H9 (cell line): ENCODE data around the gene CRMP1. TPM values are rescaled to one million over a fixed set of nuclear protein-coding genes. Genes with fewer than 3 reads are reported as not detected.

Source experiments
- DNase-seq: peaks from one replicate; pipeline ENCODE4 v3.0.0-alpha.2; 2017
- H2AFZ ChIP-seq: one replicate; pipeline ENCODE4 v1.6.1; 2013; ENCODE audit warnings: mild to moderate bottlenecking, low read length, control low read depth, moderate library complexity
- H2AK5ac ChIP-seq: 2 replicates; pipeline ENCODE4 v1.6.1; 2013; ENCODE audit warnings: low read length, control low read depth, mixed read lengths; ENCODE audit not compliant: insufficient read length
- H2BK120ac ChIP-seq: one replicate; pipeline ENCODE4 v1.6.1; 2013; ENCODE audit warnings: low read depth, mild to moderate bottlenecking, low read length, control low read depth, inconsistent platforms; ENCODE audit not compliant: poor library complexity, severe bottlenecking
- H2BK12ac ChIP-seq: 2 replicates; pipeline ENCODE4 v1.6.1; 2013; ENCODE audit warnings: low read length, control low read depth, mixed read lengths, low read depth; ENCODE audit not compliant: insufficient read length
- H2BK15ac ChIP-seq: 2 replicates; pipeline ENCODE4 v1.6.1; 2013; ENCODE audit warnings: low read depth, low read length, control low read depth
- H2BK20ac ChIP-seq: one replicate; pipeline ENCODE4 v1.6.1; 2013; ENCODE audit warnings: low read depth, mild to moderate bottlenecking, low read length, control low read depth, inconsistent platforms; ENCODE audit not compliant: poor library complexity, severe bottlenecking
- H2BK5ac ChIP-seq: 2 replicates; pipeline ENCODE4 v1.6.1; 2013; ENCODE audit warnings: low read length, control low read depth, mixed read lengths; ENCODE audit not compliant: insufficient read length
- H3K14ac ChIP-seq: 2 replicates; pipeline ENCODE4 v1.6.1; 2013; ENCODE audit warnings: low read length, control low read depth; ENCODE audit not compliant: insufficient read depth
- H3K18ac ChIP-seq: 2 replicates; pipeline ENCODE4 v1.6.1; 2013; ENCODE audit warnings: low read depth, mild to moderate bottlenecking, mixed read lengths, low read length, control low read depth; ENCODE audit not compliant: insufficient read length
- H3K23ac ChIP-seq: 2 replicates; pipeline ENCODE4 v1.6.1; 2013; ENCODE audit warnings: low read length, control low read depth, mixed read lengths, low read depth; ENCODE audit not compliant: insufficient read length
- H3K23me2 ChIP-seq: 2 replicates; pipeline ENCODE4 v1.6.1; 2013; ENCODE audit warnings: low read depth, mild to moderate bottlenecking, mixed read lengths, low read length, control low read depth; ENCODE audit not compliant: insufficient read length, poor library complexity, severe bottlenecking
- H3K27ac ChIP-seq: 2 replicates; pipeline ENCODE4 v1.5.1; 2013; ENCODE audit warnings: low read length, control low read depth, mixed read lengths, low read depth; ENCODE audit not compliant: insufficient read length
- H3K27me3 ChIP-seq: 2 replicates; pipeline ENCODE4 v1.6.1; 2013; ENCODE audit warnings: low read length, control low read depth, inconsistent platforms; ENCODE audit not compliant: insufficient read depth
- H3K4ac ChIP-seq: 2 replicates; pipeline ENCODE4 v1.6.1; 2013; ENCODE audit warnings: low read depth, mild to moderate bottlenecking, control low read depth, inconsistent platforms, low read length, moderate library complexity
- H3K4me1 ChIP-seq: 2 replicates; pipeline ENCODE4 v1.6.1; 2013; ENCODE audit warnings: low read length, control low read depth, inconsistent platforms; ENCODE audit not compliant: insufficient read depth
- H3K4me2 ChIP-seq: 2 replicates; pipeline ENCODE4 v1.6.1; 2013; ENCODE audit warnings: low read length, control low read depth, mixed read lengths; ENCODE audit not compliant: insufficient read length, insufficient read depth
- H3K56ac ChIP-seq: 2 replicates; pipeline ENCODE4 v1.6.1; 2013; ENCODE audit warnings: low read depth, mild to moderate bottlenecking, mixed read lengths, low read length, control low read depth; ENCODE audit not compliant: insufficient read length
- H3K79me1 ChIP-seq: 2 replicates; pipeline ENCODE4 v1.6.1; 2013; ENCODE audit warnings: low read depth, mild to moderate bottlenecking, moderate library complexity, low read length, control low read depth, inconsistent platforms; ENCODE audit not compliant: insufficient read depth, poor library complexity, severe bottlenecking
- H3K79me2 ChIP-seq: 2 replicates; pipeline ENCODE4 v1.6.1; 2013; ENCODE audit warnings: low read length, control low read depth, inconsistent platforms; ENCODE audit not compliant: insufficient read depth
- H3K9ac ChIP-seq: 2 replicates; pipeline ENCODE4 v1.6.1; 2013; ENCODE audit warnings: low read length, control low read depth, mixed read lengths; ENCODE audit not compliant: insufficient read length; ENCODE audit errors: extremely low read depth
- H3K9me3 ChIP-seq: one replicate; pipeline ENCODE4 v1.6.1; 2013; ENCODE audit warnings: low read depth, low read length, inconsistent platforms; ENCODE audit not compliant: control insufficient read depth
- H3T11ph ChIP-seq: one replicate; pipeline ENCODE4 v1.6.1; 2013; ENCODE audit warnings: mild to moderate bottlenecking, low read length, control low read depth, inconsistent platforms
- H4K20me1 ChIP-seq: one replicate; pipeline ENCODE4 v1.6.1; 2013; ENCODE audit not compliant: control insufficient read depth, insufficient read length, insufficient read depth
- H4K5ac ChIP-seq: 2 replicates; pipeline ENCODE4 v1.6.1; 2013; ENCODE audit warnings: low read depth, mild to moderate bottlenecking, mixed read lengths, low read length, control low read depth; ENCODE audit not compliant: insufficient read length
- H4K8ac ChIP-seq: replicated peaks from 2 replicates; pipeline ENCODE4 v1.6.1; 2013; ENCODE audit warnings: low read length, control low read depth, mixed read lengths, low read depth; ENCODE audit not compliant: insufficient read length
- H4K91ac ChIP-seq: 2 replicates; pipeline ENCODE4 v1.6.1; 2013; ENCODE audit warnings: low read depth, mild to moderate bottlenecking, moderate library complexity, mixed read lengths, low read length, control low read depth; ENCODE audit not compliant: insufficient read length
- H3K27ac Mint-ChIP-seq, 3 experiments: 2 replicates in 2 of 3; 3 replicates in 1 of 3; pipeline ENCODE4 v1.8.0; 2020 to 2021; ENCODE audit warnings: mixed read lengths in 3 of 3, mild to moderate bottlenecking in 1 of 3, moderate library complexity in 1 of 3
- H3K27me3 Mint-ChIP-seq: 2 replicates; pipeline ENCODE4 v1.8.0; 2021; ENCODE audit warnings: low read depth, mild to moderate bottlenecking, moderate library complexity, mixed read lengths
- H3K36me3 Mint-ChIP-seq, 3 experiments: 2 replicates in 2 of 3; 3 replicates in 1 of 3; pipeline ENCODE4 v1.8.0; 2020 to 2021; ENCODE audit warnings: low read depth in 3 of 3, mixed read lengths in 3 of 3; ENCODE audit not compliant: insufficient read depth in 1 of 3
- H3K4me1 Mint-ChIP-seq, 2 experiments: 2 replicates each; pipeline ENCODE4 v1.8.0; 2020; ENCODE audit warnings: mixed read lengths in 2 of 2
- H3K4me3 Mint-ChIP-seq, 2 experiments: 2 replicates in 1 of 2; 3 replicates in 1 of 2; pipeline ENCODE4 v1.8.0; 2020 to 2021; ENCODE audit warnings: mild to moderate bottlenecking in 2 of 2, mixed read lengths in 2 of 2, moderate library complexity in 1 of 2
- H3K9me3 Mint-ChIP-seq, 2 experiments: 2 replicates in 1 of 2; 3 replicates in 1 of 2; pipeline ENCODE4 v1.8.0; 2020; ENCODE audit warnings: mild to moderate bottlenecking in 2 of 2, mixed read lengths in 2 of 2, moderate library complexity in 1 of 2
- WGBS: extraction: QIAGEN DNeasy Blood & Tissue Kit; methylation state at CpG from one replicate; pipeline ENCODE4 v1.1.7; 2013; ENCODE audit warnings: missing lambda C conversion rate, low lambda C conversion rate, mixed read lengths; ENCODE audit not compliant: insufficient read length; ENCODE audit errors: extremely low coverage; 5-methylcytosine and 5-hydroxymethylcytosine counted together
- total RNA-seq: library from RNA; stranded (reverse); gene quantifications from 2 replicates; pipeline ENCODE4 v1.2.1, GENCODE V29; 2021
- TF ChIP-seq, protein P1 (sequence below): fragments of 200-600 bp; sonication (generic); conservative IDR thresholded peaks from 3 replicates; pipeline ENCODE4 v1.8.0; 2021; ENCODE audit warnings: antibody characterized with exemption, mild to moderate bottlenecking

CRMP1 gene
- total RNA-seq, 1 experiment from 2014 or later = 71.6 TPM

DNA sequence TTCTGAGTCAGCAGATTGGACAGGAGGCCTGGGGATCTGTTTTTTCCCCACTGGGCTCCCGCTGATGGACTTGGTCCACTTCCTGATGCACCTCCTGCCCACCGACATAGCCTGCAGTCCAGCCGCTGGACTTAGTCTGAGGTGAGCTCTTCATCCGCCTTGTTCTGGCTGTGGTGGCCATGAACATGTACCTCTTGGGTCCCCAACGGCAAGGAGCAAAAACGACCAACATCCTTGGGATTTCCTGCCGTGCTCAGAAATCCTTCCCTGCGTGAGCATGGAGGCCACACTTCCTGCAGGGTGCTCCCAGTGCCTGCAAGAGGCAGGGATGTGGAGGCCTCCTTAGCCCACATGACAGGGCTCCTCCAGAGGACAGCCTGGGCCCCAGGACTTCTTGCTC, 76.8 kb downstream of the CRMP1 start:
- Histone ChIP-seq H4K91ac (no peak overlapping the region), H2BK12ac (no peak overlapping the region), H3K79me2 (no peaks in the 10 kb centered on the region), H3K79me1 (no peaks in the 10 kb centered on the region), H4K20me1 (no peaks in the 10 kb centered on the region), H3K9me3 (no peaks in the 10 kb centered on the region), H3K14ac (no peak overlapping the region), H2BK120ac (no peak overlapping the region), H3K18ac (no peak overlapping the region), H3K27ac (no peak overlapping the region), H2BK15ac (no peak overlapping the region), H3K9ac (no peak overlapping the region), H2AFZ (no peak overlapping the region), H4K8ac (no peak overlapping the region), H3T11ph (no peak overlapping the region), H3K4me1 (no peaks in the 10 kb centered on the region), H2AK5ac (no peak overlapping the region), H2BK5ac (no peak overlapping the region), H3K4ac (no peak overlapping the region), H4K5ac (no peak overlapping the region), H3K56ac (no peak overlapping the region), H3K23me2 (no peaks in the 10 kb centered on the region), H3K27me3 (no peaks in the 10 kb centered on the region), H3K4me2 (no peak overlapping the region), H3K23ac (no peak overlapping the region), H2BK20ac (no peak overlapping the region)
- peaks cover 4 to 6% of the 10 kb centered on the region in 2 experiments; a peak in 1 of 4 replicates for H3K4me1 Mint-ChIP-seq
- no peak overlapping the region for H3K27ac Mint-ChIP-seq
- H3K4me3 Mint-ChIP-seq = no peak overlapping the region
- WGBS = no CpG with 5 or more reads among the region's 8 CpGs
- peaks cover 49 to 58% (median 57%) of the 10 kb centered on the region in 3 experiments for H3K36me3 Mint-ChIP-seq
- TF ChIP-seq, protein P1, sequence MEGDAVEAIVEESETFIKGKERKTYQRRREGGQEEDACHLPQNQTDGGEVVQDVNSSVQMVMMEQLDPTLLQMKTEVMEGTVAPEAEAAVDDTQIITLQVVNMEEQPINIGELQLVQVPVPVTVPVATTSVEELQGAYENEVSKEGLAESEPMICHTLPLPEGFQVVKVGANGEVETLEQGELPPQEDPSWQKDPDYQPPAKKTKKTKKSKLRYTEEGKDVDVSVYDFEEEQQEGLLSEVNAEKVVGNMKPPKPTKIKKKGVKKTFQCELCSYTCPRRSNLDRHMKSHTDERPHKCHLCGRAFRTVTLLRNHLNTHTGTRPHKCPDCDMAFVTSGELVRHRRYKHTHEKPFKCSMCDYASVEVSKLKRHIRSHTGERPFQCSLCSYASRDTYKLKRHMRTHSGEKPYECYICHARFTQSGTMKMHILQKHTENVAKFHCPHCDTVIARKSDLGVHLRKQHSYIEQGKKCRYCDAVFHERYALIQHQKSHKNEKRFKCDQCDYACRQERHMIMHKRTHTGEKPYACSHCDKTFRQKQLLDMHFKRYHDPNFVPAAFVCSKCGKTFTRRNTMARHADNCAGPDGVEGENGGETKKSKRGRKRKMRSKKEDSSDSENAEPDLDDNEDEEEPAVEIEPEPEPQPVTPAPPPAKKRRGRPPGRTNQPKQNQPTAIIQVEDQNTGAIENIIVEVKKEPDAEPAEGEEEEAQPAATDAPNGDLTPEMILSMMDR = no peak
- no peak for DNase-seq
- no peaks in the 10 kb centered on the region for H3K9me3 Mint-ChIP-seq
- no peaks in the 10 kb centered on the region for H3K27me3 Mint-ChIP-seq
